HepG2 (cell line): ENCODE results near the gene ZNF513. TPM values are rescaled to one million over a fixed set of nuclear protein-coding genes. Genes with fewer than 3 reads are reported as not detected.

ENCODE experiments used
- DNMT1 ChIP-seq: sonication (generic); formaldehyde crosslinking; IDR thresholded peaks from 2 replicates; pipeline ENCODE4 v1.5.1; 2020; ENCODE audit warnings: mild to moderate bottlenecking, missing genetic modification reagents
- EED ChIP-seq: sonication (generic); formaldehyde crosslinking; IDR thresholded peaks from 2 replicates; pipeline ENCODE4 v1.5.0; 2020; ENCODE audit warnings: mild to moderate bottlenecking, missing genetic modification reagents
- GATA4 ChIP-seq: sonication (generic); IDR thresholded peaks from 2 replicates; pipeline ENCODE4 v1.6.1; 2016; ENCODE audit warnings: antibody characterized with exemption, low read depth, borderline replicate concordance
- NPAS2 ChIP-seq: sonication (generic); formaldehyde crosslinking; IDR thresholded peaks from 2 replicates; pipeline ENCODE4 v1.8.0; 2022; ENCODE audit warnings: mild to moderate bottlenecking, missing genetic modification reagents, borderline replicate concordance
- NR2F1 ChIP-seq, 2 experiments: fragments of 450-650 bp in 1 of 2; formaldehyde crosslinking in 1 of 2; IDR thresholded peaks; 2 replicates each; pipeline versions ENCODE4 v1.5.0 to v1.6.1; 2016 to 2020; ENCODE audit warnings: mild to moderate bottlenecking in 1 of 2, missing compliant biosample characterization in 1 of 2, missing genetic modification reagents in 1 of 2, moderate library complexity in 1 of 2
- TARDBP ChIP-seq: sonication (generic); formaldehyde crosslinking; IDR thresholded peaks from 2 replicates; pipeline ENCODE4 v1.8.0; 2022; ENCODE audit warnings: mild to moderate bottlenecking, missing genetic modification reagents
- ZBTB20 ChIP-seq: sonication (generic); formaldehyde crosslinking; IDR thresholded peaks from 2 replicates; pipeline ENCODE4 v1.8.1; 2023; ENCODE audit warnings: missing genetic modification reagents, low read depth, mild to moderate bottlenecking, borderline replicate concordance
- ZFYVE20 ChIP-seq: sonication (generic); formaldehyde crosslinking; IDR thresholded peaks from 2 replicates; pipeline ENCODE4 v1.8.0; 2023; ENCODE audit warnings: low read depth, mild to moderate bottlenecking, moderate library complexity, missing genetic modification reagents, borderline replicate concordance
- ZNF160 ChIP-seq: sonication (generic); formaldehyde crosslinking; IDR thresholded peaks from 2 replicates; pipeline ENCODE4 v1.8.0; 2022; ENCODE audit warnings: mild to moderate bottlenecking, inconsistent platforms, missing genetic modification reagents
- ZNF235 ChIP-seq: sonication (generic); formaldehyde crosslinking; IDR thresholded peaks from 2 replicates; pipeline ENCODE4 v1.8.1; 2023; ENCODE audit warnings: mild to moderate bottlenecking, missing genetic modification reagents, borderline replicate concordance
- ZNF292 ChIP-seq: sonication (generic); formaldehyde crosslinking; IDR thresholded peaks from 2 replicates; pipeline ENCODE4 v1.8.1; 2022; ENCODE audit warnings: mild to moderate bottlenecking, low read depth, missing genetic modification reagents, borderline replicate concordance
- ZNF335 ChIP-seq: sonication (generic); formaldehyde crosslinking; IDR thresholded peaks from 2 replicates; pipeline ENCODE4 v1.4.0; 2020; ENCODE audit warnings: missing genetic modification reagents
- ZNF343 ChIP-seq: sonication (generic); formaldehyde crosslinking; IDR thresholded peaks from 2 replicates; pipeline ENCODE4 v1.4.0; 2020; ENCODE audit warnings: mild to moderate bottlenecking, missing genetic modification reagents
- ZNF549 ChIP-seq: sonication (generic); formaldehyde crosslinking; IDR thresholded peaks from 2 replicates; pipeline ENCODE4 v1.5.0; 2020; ENCODE audit warnings: missing genetic modification reagents
- ZNF747 ChIP-seq: sonication (generic); formaldehyde crosslinking; IDR thresholded peaks from 2 replicates; pipeline ENCODE4 v1.8.1; 2023; ENCODE audit warnings: missing genetic modification reagents, mild to moderate bottlenecking, borderline replicate concordance
- ZNF768 ChIP-seq: sonication (generic); formaldehyde crosslinking; IDR thresholded peaks from 2 replicates; pipeline ENCODE4 v1.4.0; 2020; ENCODE audit warnings: missing genetic modification reagents
- polyA plus RNA-seq, 8 experiments: library from polyadenylated mRNA; depleted of rRNA in 3 of 8; stranded (reverse) in 7 of 8; unstranded in 1 of 8; fragments of >200 nt; fragmentation: Illumina TruSeq in 4 of 8; extraction: Trizol in 4 of 8; gene quantifications; 2 replicates each; pipeline versions ENCODE4 v1.2.1 to v1.2.3, GENCODE V29; 2011 to 2016; ENCODE audit warnings: low read depth in 4 of 8, missing spikeins in 1 of 8, mixed read lengths in 1 of 8; ENCODE audit not compliant: insufficient read depth in 1 of 8
- total RNA-seq, 5 experiments: library from RNA; depleted of rRNA; stranded (reverse); fragments of >200 nt; fragmentation: Illumina TruSeq; extraction: Trizol; gene quantifications; 2 replicates each; pipeline ENCODE4 v1.2.3, GENCODE V29; 2016; ENCODE audit warnings: low read depth in 1 of 5
- TF ChIP-seq, protein P1 (sequence below), 2 experiments: sonication (generic) in 1 of 2; formaldehyde crosslinking in 1 of 2; IDR thresholded peaks; 2 replicates each; pipeline versions ENCODE4 v1.4.0 to v1.6.1; 2016 to 2020; ENCODE audit warnings: borderline replicate concordance in 1 of 2, low read depth in 1 of 2, mild to moderate bottlenecking in 1 of 2, missing genetic modification reagents in 1 of 2
- TF ChIP-seq, protein P2 (sequence below): sonication (generic); formaldehyde crosslinking; IDR thresholded peaks from 2 replicates; pipeline ENCODE4 v1.4.0; 2020; ENCODE audit warnings: missing genetic modification reagents, borderline replicate concordance
- TF ChIP-seq, protein P3 (sequence below): IDR thresholded peaks from 2 replicates; pipeline ENCODE4 v1.6.1; 2016; ENCODE audit warnings: low read depth, borderline replicate concordance
- TF ChIP-seq, protein P4 (sequence below): IDR thresholded peaks from 2 replicates; pipeline ENCODE4 v1.6.1; 2016; ENCODE audit warnings: mild to moderate bottlenecking, missing biosample characterization, missing genetic modification reagents

The ZNF513 gene
- total and polyA plus RNA-seq, 2 of the 13 experiments (the other 11 are each of a cell fraction or from before 2014, with no cell fraction given) = 4.9 to 6.3 TPM

DNA sequence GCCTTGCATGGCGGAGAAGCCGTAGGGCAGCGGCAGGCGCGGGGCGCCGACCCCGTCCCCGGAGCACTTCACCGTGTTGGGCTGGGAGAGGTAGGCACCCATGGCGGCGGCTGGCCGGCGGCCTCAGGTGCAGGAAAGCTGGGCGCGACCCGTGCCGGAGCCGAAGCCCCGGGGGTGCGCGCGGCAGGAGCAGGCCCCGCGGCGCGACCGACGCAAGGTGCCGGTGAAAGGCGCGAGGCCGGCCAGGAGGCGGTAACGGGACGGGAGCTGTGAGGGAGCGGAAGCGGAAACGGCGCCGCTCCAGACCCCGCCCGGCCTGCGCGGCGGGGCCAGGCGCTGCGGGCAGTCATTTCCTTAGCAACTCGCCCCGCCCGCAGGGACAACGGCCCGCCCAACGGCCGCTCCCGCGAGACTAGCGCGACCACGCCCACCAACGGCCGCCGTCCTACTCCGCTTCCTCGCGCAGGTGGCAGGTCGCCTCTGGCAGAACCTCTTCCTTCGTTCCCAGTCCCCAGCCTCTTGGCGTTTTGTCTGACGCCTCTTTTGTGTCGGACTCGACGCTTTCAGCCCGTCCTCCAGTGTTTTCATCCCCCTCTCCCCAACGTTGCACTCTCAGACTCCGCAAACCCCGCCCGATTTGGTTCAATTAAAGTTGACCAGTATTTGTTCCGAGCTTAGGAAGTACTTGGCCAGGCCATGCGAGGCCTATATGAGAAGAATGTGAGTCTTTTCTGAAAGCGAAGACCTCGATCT, 29.0 kb upstream of the ZNF513 start, which contains the start of gene PPM1G (continued):
- TF ChIP-seq, protein P1, sequence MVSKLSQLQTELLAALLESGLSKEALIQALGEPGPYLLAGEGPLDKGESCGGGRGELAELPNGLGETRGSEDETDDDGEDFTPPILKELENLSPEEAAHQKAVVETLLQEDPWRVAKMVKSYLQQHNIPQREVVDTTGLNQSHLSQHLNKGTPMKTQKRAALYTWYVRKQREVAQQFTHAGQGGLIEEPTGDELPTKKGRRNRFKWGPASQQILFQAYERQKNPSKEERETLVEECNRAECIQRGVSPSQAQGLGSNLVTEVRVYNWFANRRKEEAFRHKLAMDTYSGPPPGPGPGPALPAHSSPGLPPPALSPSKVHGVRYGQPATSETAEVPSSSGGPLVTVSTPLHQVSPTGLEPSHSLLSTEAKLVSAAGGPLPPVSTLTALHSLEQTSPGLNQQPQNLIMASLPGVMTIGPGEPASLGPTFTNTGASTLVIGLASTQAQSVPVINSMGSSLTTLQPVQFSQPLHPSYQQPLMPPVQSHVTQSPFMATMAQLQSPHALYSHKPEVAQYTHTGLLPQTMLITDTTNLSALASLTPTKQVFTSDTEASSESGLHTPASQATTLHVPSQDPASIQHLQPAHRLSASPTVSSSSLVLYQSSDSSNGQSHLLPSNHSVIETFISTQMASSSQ (IDR thresholded peaks at IDR 0.05; ENCODE audit: low read depth) = no peak
- TF ChIP-seq, protein P1 (CRISPR knock-in tag; IDR thresholded peaks at IDR 0.05; ENCODE audit: borderline replicate concordance) = peak; percentile 74; the same call in 1 of the 2 replicates
- TF ChIP-seq, protein P2, sequence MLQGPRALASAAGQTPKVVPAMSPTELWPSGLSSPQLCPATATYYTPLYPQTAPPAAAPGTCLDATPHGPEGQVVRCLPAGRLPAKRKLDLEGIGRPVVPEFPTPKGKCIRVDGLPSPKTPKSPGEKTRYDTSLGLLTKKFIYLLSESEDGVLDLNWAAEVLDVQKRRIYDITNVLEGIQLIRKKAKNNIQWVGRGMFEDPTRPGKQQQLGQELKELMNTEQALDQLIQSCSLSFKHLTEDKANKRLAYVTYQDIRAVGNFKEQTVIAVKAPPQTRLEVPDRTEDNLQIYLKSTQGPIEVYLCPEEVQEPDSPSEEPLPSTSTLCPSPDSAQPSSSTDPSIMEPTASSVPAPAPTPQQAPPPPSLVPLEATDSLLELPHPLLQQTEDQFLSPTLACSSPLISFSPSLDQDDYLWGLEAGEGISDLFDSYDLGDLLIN (CRISPR knock-in tag) = no peak; the same call in 1 of the 2 replicates
- peak; percentile 91 for TF ChIP-seq DNMT1
- peak; percentile 92 for TF ChIP-seq ZFYVE20 (CRISPR knock-in tag)
- TF ChIP-seq ZNF747 = peak; percentile 48; the same call in 1 of the 2 replicates
- TF ChIP-seq GATA4 = peak; percentile 84
- TF ChIP-seq NPAS2 (CRISPR knock-in tag) = no peak
- no peak for TF ChIP-seq ZNF549 (CRISPR knock-in tag)
- no peak for TF ChIP-seq NR2F1 (CRISPR knock-in tag; IDR thresholded peaks at IDR 0.05)
- no peak for TF ChIP-seq EED
- TF ChIP-seq ZNF235 (CRISPR knock-in tag) = peak; percentile 99; the same call in 1 of the 2 replicates
- TF ChIP-seq ZBTB20 (CRISPR knock-in tag) = peak; percentile 57
- TF ChIP-seq, protein P3, sequence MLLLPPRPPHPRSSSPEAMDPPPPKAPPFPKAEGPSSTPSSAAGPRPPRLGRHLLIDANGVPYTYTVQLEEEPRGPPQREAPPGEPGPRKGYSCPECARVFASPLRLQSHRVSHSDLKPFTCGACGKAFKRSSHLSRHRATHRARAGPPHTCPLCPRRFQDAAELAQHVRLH (CRISPR knock-in tag) = peak; percentile 70
- TF ChIP-seq, protein P4, sequence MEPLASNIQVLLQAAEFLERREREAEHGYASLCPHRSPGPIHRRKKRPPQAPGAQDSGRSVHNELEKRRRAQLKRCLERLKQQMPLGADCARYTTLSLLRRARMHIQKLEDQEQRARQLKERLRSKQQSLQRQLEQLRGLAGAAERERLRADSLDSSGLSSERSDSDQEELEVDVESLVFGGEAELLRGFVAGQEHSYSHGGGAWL = peak; percentile 93; the same call in 1 of the 2 replicates
- peak; percentile 61; the same call in 1 of the 2 replicates for TF ChIP-seq ZNF768 (CRISPR knock-in tag)
- TF ChIP-seq ZNF335 (CRISPR knock-in tag) = peak; percentile 70; the same call in 1 of the 2 replicates
- peak; percentile 74; the same call in 1 of the 2 replicates for TF ChIP-seq ZNF292
- TF ChIP-seq ZNF160 (CRISPR knock-in tag) = peak; percentile 92; the same call in 1 of the 2 replicates
- peak; percentile 100 for TF ChIP-seq ZNF343 (CRISPR knock-in tag)
- TF ChIP-seq TARDBP (CRISPR knock-in tag) = peak; percentile 90
